GM12892 (cell line): Measurements from ENCODE around the gene KIRREL1.

Source experiments
- POLR2A ChIP-seq: IDR thresholded peaks from 2 replicates; pipeline ENCODE4 v1.6.1; 2011; ENCODE audit warnings: low read depth, low read length, control low read depth
- POLR2AphosphoS5 ChIP-seq: IDR thresholded peaks from 2 replicates; pipeline ENCODE4 v1.6.1; 2011; ENCODE audit warnings: low read depth, low read length, control low read depth
- TAF1 ChIP-seq: IDR thresholded peaks from 2 replicates; pipeline ENCODE4 v1.6.1; 2011; ENCODE audit warnings: low read depth, mild to moderate bottlenecking, control low read depth, low read length, borderline replicate concordance

DNA sequence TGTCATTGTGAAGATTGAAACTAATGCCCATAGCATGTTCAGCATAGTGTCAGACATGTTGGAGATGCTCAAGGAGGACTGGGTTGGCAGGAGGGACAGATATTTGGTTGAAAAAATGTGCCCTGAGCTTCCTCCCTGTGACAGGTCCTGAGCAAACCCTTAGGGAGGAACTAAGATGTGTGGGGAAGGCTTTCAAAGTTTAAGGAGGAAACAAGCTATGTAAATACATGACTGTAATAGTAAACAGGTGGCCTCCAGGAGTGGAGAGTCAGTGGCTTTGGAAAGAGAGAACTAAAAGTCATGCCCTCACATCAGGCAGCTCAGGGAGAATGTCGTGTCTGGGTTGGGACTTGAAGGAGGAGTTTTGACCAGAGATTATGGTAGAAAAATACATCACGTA lies 9.7 kb upstream of the KIRREL1 start:
- TF ChIP-seq POLR2A (no peak), POLR2AphosphoS5 (no peak), TAF1 (no peak)
